ENCODE results near the gene COL12A1. TPM values are rescaled to one million over a fixed set of nuclear protein-coding genes. Genes with fewer than 3 reads are reported as not detected.

COL12A1 gene
- total and polyA plus RNA-seq, 2 donors (not counting 3 experiments of a cell fraction or from before 2014, with no cell fraction given) = 48.5 to 89.1 TPM

- H2AFZ ChIP-seq (ENCODE audit: low read depth, low read length) = peak overlapping the region; percentile 88
- intact Hi-C loops (cut with micrococcal nuclease) (no loop called here), dilution Hi-C loops (cut with MboI; ENCODE audit: extremely low pct_ligation_motif_present, low sequenced_read_pairs) (no loop called here)
- H3K27ac ChIP-seq (ENCODE audit: insufficient read depth, low read depth, low read length) = no peak overlapping the region
- H3K4me2 ChIP-seq (ENCODE audit: insufficient read depth, low read length) = peak overlapping the region; percentile 50
- no peaks in the 10 kb centered on the region for H3K27me3 ChIP-seq (ENCODE audit: control insufficient read depth in 2 of 2, insufficient read depth in 2 of 2, low read length in 2 of 2)
- peaks cover 3% of the 10 kb centered on the region for H3K4me1 ChIP-seq (ENCODE audit: control insufficient read depth, extremely low read depth, insufficient read depth, low read length)
- H3K9ac ChIP-seq (replicated peaks; ENCODE audit: extremely low read depth, insufficient read depth, low read length) = no peak overlapping the region
- H3K9me1 ChIP-seq (replicated peaks; ENCODE audit: control insufficient read depth, extremely low read depth, insufficient read depth, low read length) = no peaks in the 10 kb centered on the region
- H4K20me1 ChIP-seq (replicated peaks; ENCODE audit: control insufficient read depth, extremely low read depth, insufficient read depth, low read length) = no peaks in the 10 kb centered on the region
- ChIA-PET CTCF (no interaction called here), POLR2A (no interaction called here)
- FAIRE-seq = no peak
- H3K36me3 ChIP-seq (ENCODE audit: control insufficient read depth in 2 of 2, extremely low read depth in 1 of 2, insufficient read depth in 2 of 2, low read length in 2 of 2) = no peaks in the 10 kb centered on the region
- TF ChIP-seq POLR2AphosphoS5 (IDR thresholded peaks at IDR 0.05; ENCODE audit: insufficient read depth, low read depth, low read length) (no peak), EZH2 (IDR thresholded peaks at IDR 0.05; ENCODE audit: borderline replicate concordance, low read depth, low read length, severe bottlenecking) (no peak), GATA2 (IDR thresholded peaks at IDR 0.05; ENCODE audit: insufficient read depth, insufficient read length, low read depth, low read length) (no peak), JUN (IDR thresholded peaks at IDR 0.05; ENCODE audit: borderline replicate concordance, insufficient read depth, insufficient read length, low read depth) (no peak), POLR2A (IDR thresholded peaks at IDR 0.05; ENCODE audit: low read depth, low read length) (no peak), CTCF (IDR thresholded peaks at IDR 0.05; ENCODE audit: extremely low read depth in 1 of 2, insufficient read depth in 1 of 2, low read depth in 1 of 2, low read length in 2 of 2) (no peak), MAX (IDR thresholded peaks at IDR 0.05; ENCODE audit: insufficient read depth, insufficient read length) (no peak)
- no peaks in the 10 kb centered on the region for H3K79me2 ChIP-seq (ENCODE audit: control insufficient read depth, insufficient read depth, low read length)
- no peaks in the 10 kb centered on the region for H3K9me3 ChIP-seq (replicated peaks; ENCODE audit: control insufficient read depth, insufficient read depth, low read length)
- no peak for DNase-seq (ENCODE audit: low read depth, low spot score)
- BruUV-seq (replicated peaks) = no TSS peak
- H3K4me3 ChIP-seq (replicated peaks in 1 of 3; ENCODE audit: insufficient read depth in 1 of 3, low read depth in 1 of 3, low read length in 3 of 3) = peak overlapping the region in 2 of 3 experiments; percentile 13 to 28
These were observed 120.9 kb downstream of the COL12A1 start for GRCh38 chr6:75084872-75085381.

Data from endothelial cell of umbilical vein (primary cell).